ENCODE data around the gene PSTPIP2.

DNA sequence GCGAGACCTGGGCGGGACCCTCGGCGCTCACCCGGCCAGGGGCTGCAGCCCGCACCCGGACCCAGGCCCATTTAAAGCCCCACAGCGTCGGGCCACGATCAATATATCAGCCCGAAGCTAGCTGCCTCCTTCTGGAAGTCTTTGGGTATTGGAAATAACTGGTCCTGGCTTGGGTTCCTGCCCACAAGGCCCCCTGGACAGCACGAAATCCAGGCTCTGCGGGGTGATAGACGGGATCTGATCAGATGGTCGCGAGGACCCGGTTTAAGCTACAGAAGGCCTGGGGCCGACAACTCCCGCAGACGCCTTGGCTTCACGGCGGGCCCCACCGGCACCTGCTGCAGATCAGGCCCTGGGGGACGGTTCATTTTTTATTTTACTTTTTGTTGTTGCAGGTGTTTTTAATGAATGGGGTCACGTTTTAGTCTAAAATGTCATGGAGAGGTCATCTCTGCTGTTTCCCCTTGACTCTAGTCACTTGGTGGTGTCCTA lies 362 bp upstream of the PSTPIP2 start:
- TF ChIP-seq CTCF (IDR thresholded peaks at IDR 0.05) = no peak
- TF ChIP-seq, protein P1, sequence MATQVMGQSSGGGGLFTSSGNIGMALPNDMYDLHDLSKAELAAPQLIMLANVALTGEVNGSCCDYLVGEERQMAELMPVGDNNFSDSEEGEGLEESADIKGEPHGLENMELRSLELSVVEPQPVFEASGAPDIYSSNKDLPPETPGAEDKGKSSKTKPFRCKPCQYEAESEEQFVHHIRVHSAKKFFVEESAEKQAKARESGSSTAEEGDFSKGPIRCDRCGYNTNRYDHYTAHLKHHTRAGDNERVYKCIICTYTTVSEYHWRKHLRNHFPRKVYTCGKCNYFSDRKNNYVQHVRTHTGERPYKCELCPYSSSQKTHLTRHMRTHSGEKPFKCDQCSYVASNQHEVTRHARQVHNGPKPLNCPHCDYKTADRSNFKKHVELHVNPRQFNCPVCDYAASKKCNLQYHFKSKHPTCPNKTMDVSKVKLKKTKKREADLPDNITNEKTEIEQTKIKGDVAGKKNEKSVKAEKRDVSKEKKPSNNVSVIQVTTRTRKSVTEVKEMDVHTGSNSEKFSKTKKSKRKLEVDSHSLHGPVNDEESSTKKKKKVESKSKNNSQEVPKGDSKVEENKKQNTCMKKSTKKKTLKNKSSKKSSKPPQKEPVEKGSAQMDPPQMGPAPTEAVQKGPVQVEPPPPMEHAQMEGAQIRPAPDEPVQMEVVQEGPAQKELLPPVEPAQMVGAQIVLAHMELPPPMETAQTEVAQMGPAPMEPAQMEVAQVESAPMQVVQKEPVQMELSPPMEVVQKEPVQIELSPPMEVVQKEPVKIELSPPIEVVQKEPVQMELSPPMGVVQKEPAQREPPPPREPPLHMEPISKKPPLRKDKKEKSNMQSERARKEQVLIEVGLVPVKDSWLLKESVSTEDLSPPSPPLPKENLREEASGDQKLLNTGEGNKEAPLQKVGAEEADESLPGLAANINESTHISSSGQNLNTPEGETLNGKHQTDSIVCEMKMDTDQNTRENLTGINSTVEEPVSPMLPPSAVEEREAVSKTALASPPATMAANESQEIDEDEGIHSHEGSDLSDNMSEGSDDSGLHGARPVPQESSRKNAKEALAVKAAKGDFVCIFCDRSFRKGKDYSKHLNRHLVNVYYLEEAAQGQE (IDR thresholded peaks at IDR 0.05; ENCODE audit: insufficient read depth in 1 of 2, low read depth in 2 of 2, low read length in 1 of 2) = no peak
